Measurements from ENCODE around the gene SYNPR.

SYNPR gene

DNA sequence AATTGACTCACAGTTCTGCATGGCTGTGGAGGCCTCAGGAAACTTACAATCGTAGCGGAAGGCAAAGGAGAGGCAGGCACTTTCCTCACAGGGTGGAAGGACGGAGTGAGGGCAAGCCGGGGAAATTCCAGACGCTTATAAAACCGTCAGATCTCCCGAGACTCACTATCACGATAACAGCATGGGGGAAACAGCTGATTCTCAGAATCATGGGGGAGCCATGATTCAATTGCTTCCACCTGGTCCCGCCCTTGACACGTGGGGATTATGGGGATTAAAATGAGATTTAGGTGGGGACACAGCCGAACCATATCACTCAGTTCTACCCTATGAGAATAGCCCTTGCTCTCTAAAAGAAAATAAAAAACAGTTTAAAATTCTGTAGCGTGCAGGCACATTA, 13.4 kb upstream of the SYNPR start:
- no peak for DNase-seq
- Histone ChIP-seq H3K4me3 (ENCODE audit: low read depth, low read length) (no peak overlapping the region), H3K27me3 (no peaks in the 10 kb centered on the region), H3K9me3 (no peaks in the 10 kb centered on the region), H3K4me1 (no peaks in the 10 kb centered on the region), H3K36me3 (no peaks in the 10 kb centered on the region)
- TF ChIP-seq, protein P1, sequence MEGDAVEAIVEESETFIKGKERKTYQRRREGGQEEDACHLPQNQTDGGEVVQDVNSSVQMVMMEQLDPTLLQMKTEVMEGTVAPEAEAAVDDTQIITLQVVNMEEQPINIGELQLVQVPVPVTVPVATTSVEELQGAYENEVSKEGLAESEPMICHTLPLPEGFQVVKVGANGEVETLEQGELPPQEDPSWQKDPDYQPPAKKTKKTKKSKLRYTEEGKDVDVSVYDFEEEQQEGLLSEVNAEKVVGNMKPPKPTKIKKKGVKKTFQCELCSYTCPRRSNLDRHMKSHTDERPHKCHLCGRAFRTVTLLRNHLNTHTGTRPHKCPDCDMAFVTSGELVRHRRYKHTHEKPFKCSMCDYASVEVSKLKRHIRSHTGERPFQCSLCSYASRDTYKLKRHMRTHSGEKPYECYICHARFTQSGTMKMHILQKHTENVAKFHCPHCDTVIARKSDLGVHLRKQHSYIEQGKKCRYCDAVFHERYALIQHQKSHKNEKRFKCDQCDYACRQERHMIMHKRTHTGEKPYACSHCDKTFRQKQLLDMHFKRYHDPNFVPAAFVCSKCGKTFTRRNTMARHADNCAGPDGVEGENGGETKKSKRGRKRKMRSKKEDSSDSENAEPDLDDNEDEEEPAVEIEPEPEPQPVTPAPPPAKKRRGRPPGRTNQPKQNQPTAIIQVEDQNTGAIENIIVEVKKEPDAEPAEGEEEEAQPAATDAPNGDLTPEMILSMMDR (IDR thresholded peaks at IDR 0.05; ENCODE audit: low read depth, low read length) = no peak

DNA sequence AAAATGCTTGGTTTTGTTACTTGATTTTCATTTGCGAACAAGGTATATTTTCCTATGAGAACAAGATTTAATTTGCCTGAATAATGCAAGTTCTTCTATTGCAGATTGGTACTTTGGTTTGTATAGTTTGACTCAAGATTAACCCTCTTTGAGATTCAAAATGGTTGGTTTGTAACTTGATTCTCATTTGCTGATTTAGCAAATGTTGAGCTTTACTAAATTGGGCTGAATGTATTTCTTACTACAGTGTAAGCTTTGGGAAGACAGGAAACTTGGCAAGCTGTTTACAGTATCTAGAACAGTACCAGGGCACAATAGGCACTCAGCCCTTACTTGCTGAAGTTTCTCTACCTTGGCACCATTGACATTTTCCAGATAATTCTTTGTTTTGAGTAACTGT, 3.7 kb upstream of the SYNPR start:
- TF ChIP-seq, protein P1 (IDR thresholded peaks at IDR 0.05; ENCODE audit: low read depth, low read length) = no peak
- H3K4me3 ChIP-seq (ENCODE audit: low read depth, low read length) = no peak overlapping the region
- H3K4me1 ChIP-seq = no peaks in the 10 kb centered on the region
- H3K9me3 ChIP-seq = no peaks in the 10 kb centered on the region
- H3K27me3 ChIP-seq = peaks cover 15% of the 10 kb centered on the region
- no peak for DNase-seq
- no peaks in the 10 kb centered on the region for H3K36me3 ChIP-seq

DNA sequence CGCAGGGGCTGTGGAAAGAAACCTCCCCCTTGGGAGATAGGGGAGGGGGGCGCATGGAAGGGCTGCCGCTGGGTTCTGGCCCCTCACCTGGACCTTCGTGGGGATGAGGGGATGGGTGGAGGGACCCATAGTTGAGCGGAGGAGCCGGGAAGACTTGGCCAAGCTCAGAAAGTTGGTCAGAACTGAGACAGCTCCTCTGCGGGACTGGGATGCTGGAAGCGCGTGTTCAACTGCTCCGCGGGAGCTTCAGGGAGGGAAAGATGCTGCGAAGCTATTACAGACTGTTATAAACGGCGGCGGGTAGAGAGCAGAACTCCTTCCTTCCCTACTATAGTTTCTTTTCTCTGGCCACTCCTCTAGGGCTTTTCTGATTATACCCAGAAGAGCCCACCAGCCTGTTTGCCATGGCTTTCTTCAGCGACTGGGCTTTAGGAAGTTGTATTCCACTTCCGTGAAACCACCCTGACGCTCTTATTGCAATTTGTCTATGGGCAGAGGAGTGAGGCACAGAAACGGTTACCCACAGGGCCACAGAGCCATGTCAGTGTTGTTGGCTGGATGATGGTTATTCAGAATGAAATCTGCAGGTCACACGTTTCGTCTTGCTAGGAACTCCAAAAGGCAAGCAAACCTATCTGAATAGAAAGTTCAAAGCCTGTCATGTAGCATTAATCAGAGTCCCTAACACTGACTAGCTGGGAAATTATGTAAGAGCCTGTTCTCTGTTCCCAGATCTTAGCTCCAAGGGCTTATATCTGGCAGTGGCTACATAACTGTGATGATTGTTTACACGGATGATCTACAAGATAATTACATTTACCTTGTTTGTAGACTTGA, 1.1 kb downstream of the SYNPR start:
- peak overlapping the region; percentile 67 for H3K4me3 ChIP-seq (ENCODE audit: low read depth, low read length)
- H3K9me3 ChIP-seq = no peaks in the 10 kb centered on the region
- TF ChIP-seq, protein P1 (IDR thresholded peaks at IDR 0.05; ENCODE audit: low read depth, low read length) = no peak
- H3K27me3 ChIP-seq = peaks cover 18% of the 10 kb centered on the region
- H3K4me1 ChIP-seq = no peaks in the 10 kb centered on the region
- DNase-seq = peak; percentile 25
- no peaks in the 10 kb centered on the region for H3K36me3 ChIP-seq

DNA sequence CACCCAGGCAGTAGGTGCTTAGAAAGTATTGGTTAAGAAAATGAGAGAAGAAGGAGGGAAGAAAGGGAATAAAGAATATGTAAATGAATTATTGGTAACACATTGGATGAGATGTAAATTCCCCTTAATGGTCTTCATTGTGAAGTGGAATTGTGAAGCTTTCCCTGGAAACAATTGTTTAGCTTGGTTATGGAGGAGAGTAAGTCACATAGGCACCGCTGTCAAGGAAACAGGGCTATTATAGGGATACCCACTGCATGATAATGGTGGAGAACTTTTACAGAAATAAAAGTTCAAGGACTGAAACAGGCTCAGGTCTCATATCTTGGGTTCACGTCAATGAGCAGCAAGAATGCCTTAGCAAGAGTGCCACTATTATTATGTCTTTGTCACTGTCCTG, 9.5 kb downstream of the SYNPR start:
- no peak for DNase-seq
- Histone ChIP-seq H3K36me3 (no peaks in the 10 kb centered on the region), H3K4me1 (no peaks in the 10 kb centered on the region; the same call in 1 of the 2 replicates), H3K9me3 (no peaks in the 10 kb centered on the region), H3K4me3 (ENCODE audit: low read depth, low read length) (no peak overlapping the region), H3K27me3 (no peaks in the 10 kb centered on the region)
- TF ChIP-seq, protein P1 (IDR thresholded peaks at IDR 0.05; ENCODE audit: low read depth, low read length) = no peak

DNA sequence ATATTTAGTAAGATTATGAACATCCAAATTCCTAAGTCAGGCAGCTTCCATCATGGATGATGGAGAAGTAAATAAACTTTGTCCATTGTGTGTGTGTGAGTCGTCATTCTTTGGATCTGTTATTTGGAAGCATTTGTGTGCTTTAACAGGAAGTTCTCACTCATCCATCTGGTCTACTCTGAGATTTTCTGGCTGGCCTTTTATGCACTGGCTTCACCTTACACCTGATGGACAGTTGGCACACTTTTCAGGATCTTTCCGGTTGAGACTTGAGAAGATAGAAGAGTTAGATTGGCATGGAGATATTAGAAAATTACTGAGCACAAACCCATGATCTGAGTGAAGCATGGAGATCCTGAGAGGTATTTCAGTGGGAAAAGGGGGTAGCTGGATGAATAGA, 12.6 kb downstream of the SYNPR start:
- H3K27me3 ChIP-seq = no peaks in the 10 kb centered on the region

More for the DNA sequence above, 12.6 kb downstream of the SYNPR start:
- Histone ChIP-seq H3K36me3 (no peaks in the 10 kb centered on the region), H3K4me3 (ENCODE audit: low read depth, low read length) (no peak overlapping the region), H3K4me1 (peaks cover 5% of the 10 kb centered on the region; the same call in 1 of the 2 replicates), H3K9me3 (no peaks in the 10 kb centered on the region)
- TF ChIP-seq, protein P1 (IDR thresholded peaks at IDR 0.05; ENCODE audit: low read depth, low read length) = no peak
- no peak for DNase-seq

Measured in BE2C (cell line).